PFSK-1 (cell line): ENCODE data around the gene GRK4.

Experiments used
- FOXP2 ChIP-seq: optimal IDR thresholded peaks from 2 replicates; pipeline ENCODE3; 2011; ENCODE audit warnings: borderline replicate concordance, control low read depth, inconsistent platforms; ENCODE audit not compliant: insufficient read depth; ENCODE audit errors: extremely low read length, extremely low read depth
- POLR2AphosphoS5 ChIP-seq: IDR thresholded peaks from 2 replicates; pipeline ENCODE4 v1.6.1; 2012; ENCODE audit warnings: low read depth, mild to moderate bottlenecking, control low read depth, low read length, moderate library complexity
- REST ChIP-seq, 2 experiments: IDR thresholded peaks; 2 replicates each; pipeline versions ENCODE4 v1.6.1 to v1.8.0; 2011 to 2012; ENCODE audit warnings: low read depth in 2 of 2, low read length in 2 of 2, control low read depth in 1 of 2, inconsistent platforms in 1 of 2, mild to moderate bottlenecking in 1 of 2, moderate library complexity in 1 of 2; ENCODE audit not compliant: insufficient read depth in 1 of 2
- SIN3A ChIP-seq: IDR thresholded peaks from 2 replicates; pipeline ENCODE4 v1.6.1; 2012; ENCODE audit warnings: mild to moderate bottlenecking, low read length, moderate library complexity, borderline replicate concordance; ENCODE audit not compliant: insufficient read depth
- TAF1 ChIP-seq: IDR thresholded peaks from 2 replicates; pipeline ENCODE4 v1.6.1; 2012; ENCODE audit warnings: low read length, control low read depth, borderline replicate concordance; ENCODE audit not compliant: insufficient read depth

Gene GRK4

GRCh38 chr4:2954358-2955185 is 8.8 kb upstream of the GRK4 start:
- no peak for TF ChIP-seq FOXP2
- TF ChIP-seq SIN3A, result no peak
- no peak for TF ChIP-seq POLR2AphosphoS5
- TF ChIP-seq TAF1, result no peak
- TF ChIP-seq REST (IDR thresholded peaks at IDR 0.05; ENCODE audit: insufficient read depth in 1 of 2, low read depth in 2 of 2, low read length in 2 of 2), result no peak

GRCh38 chr4:2958446-2958845 is 4.9 kb upstream of the GRK4 start:
- no peak for TF ChIP-seq SIN3A
- TF ChIP-seq FOXP2, result no peak
- no peak for TF ChIP-seq POLR2AphosphoS5
- no peak for TF ChIP-seq TAF1
- TF ChIP-seq REST (IDR thresholded peaks at IDR 0.05; ENCODE audit: insufficient read depth in 1 of 2, low read depth in 2 of 2, low read length in 2 of 2), result no peak

- TF ChIP-seq FOXP2 (no peak), REST (IDR thresholded peaks at IDR 0.05; ENCODE audit: insufficient read depth in 1 of 2, low read depth in 2 of 2, low read length in 2 of 2) (no peak), POLR2AphosphoS5 (no peak), SIN3A (no peak), TAF1 (no peak)
Measured at GRCh38 chr4:2961421-2961810, 2.0 kb upstream of the GRK4 start.

GRCh38 chr4:2961811-2962441 is 1.4 kb upstream of the GRK4 start:
- no peak for TF ChIP-seq REST (IDR thresholded peaks at IDR 0.05; ENCODE audit: insufficient read depth in 1 of 2, low read depth in 2 of 2, low read length in 2 of 2)
- no peak for TF ChIP-seq POLR2AphosphoS5
- TF ChIP-seq FOXP2, result no peak
- TF ChIP-seq TAF1, result no peak
- no peak for TF ChIP-seq SIN3A
